ENCODE measurements around the gene SLC1A7. TPM values are rescaled to one million over a fixed set of nuclear protein-coding genes. Genes with fewer than 3 reads are reported as not detected.
A peak's percentile ranks its signal among the peaks of the same experiment; 100 is the strongest.

SLC1A7 gene
- total RNA-seq, 1 donor from 2014 or later = not detected

DNA sequence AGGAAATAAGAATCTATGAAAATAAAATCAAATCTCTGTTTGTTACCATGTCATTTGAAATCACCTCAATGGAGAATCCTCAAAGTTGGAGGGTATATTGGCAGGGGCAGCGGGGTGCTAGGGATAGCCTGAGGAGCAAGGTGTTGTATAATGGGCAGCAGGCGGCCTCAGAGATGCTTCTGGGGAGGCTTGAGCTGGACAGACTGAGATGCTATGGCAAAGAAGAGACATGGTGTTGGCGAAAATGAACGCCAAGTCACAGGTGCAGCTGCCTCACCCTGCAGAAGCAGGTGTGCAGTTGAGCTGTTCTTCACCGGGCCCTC is 3.1 kb upstream of the SLC1A7 start:
- Mint-ChIP-seq H3K27me3 (peaks cover 8% of the 10 kb centered on the region), H3K4me3 (peak overlapping the region; percentile 81)

DNA sequence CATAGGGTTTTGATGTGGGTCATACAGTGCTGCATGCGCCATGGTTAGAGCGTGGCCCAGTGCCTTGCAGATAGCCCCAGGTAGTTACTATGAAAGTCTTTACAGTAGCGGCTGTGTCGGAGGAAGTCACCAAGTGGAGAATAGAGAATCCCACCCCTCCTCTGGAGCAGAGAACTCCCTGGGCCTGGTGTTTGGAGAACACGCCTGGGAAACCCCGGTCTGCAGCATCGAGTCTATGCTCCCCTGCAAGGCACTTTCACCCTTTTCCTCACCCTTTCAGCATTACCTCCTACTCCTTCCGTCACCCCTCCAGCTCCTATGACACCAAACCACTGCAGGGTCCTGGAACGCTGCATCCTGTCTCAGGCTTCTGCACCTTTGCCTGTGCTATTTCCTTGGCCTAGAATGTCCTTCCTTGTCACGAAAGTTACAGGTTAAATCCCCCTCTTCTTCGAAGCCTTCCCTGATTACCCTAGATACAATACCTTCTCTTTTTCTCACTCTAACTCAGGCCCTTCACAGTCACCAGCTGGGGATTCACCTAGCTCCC is 2.7 kb upstream of the SLC1A7 start:
- H3K27me3 Mint-ChIP-seq = peaks cover 8% of the 10 kb centered on the region
- peaks cover 15% of the 10 kb centered on the region for H3K4me1 Mint-ChIP-seq (ENCODE audit: unreplicated experiment)
- TF ChIP-seq, protein P1, sequence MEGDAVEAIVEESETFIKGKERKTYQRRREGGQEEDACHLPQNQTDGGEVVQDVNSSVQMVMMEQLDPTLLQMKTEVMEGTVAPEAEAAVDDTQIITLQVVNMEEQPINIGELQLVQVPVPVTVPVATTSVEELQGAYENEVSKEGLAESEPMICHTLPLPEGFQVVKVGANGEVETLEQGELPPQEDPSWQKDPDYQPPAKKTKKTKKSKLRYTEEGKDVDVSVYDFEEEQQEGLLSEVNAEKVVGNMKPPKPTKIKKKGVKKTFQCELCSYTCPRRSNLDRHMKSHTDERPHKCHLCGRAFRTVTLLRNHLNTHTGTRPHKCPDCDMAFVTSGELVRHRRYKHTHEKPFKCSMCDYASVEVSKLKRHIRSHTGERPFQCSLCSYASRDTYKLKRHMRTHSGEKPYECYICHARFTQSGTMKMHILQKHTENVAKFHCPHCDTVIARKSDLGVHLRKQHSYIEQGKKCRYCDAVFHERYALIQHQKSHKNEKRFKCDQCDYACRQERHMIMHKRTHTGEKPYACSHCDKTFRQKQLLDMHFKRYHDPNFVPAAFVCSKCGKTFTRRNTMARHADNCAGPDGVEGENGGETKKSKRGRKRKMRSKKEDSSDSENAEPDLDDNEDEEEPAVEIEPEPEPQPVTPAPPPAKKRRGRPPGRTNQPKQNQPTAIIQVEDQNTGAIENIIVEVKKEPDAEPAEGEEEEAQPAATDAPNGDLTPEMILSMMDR (conservative IDR thresholded peaks at IDR 0.05) = no peak
- no peaks in the 10 kb centered on the region for H3K9me3 Mint-ChIP-seq
- no peak for DNase-seq (ENCODE audit: extremely low spot score, unreplicated experiment)
- no peaks in the 10 kb centered on the region for H3K36me3 Mint-ChIP-seq
- peak overlapping the region; percentile 98 for H3K27ac Mint-ChIP-seq
- peak overlapping the region; percentile 81 for H3K4me3 Mint-ChIP-seq

More for the DNA sequence above, 3.1 kb upstream of the SLC1A7 start:
- peaks cover 15% of the 10 kb centered on the region for H3K4me1 Mint-ChIP-seq (ENCODE audit: unreplicated experiment)
- no peaks in the 10 kb centered on the region for H3K36me3 Mint-ChIP-seq
- no peaks in the 10 kb centered on the region for H3K9me3 Mint-ChIP-seq
- H3K27ac Mint-ChIP-seq = peak overlapping the region; percentile 98
- TF ChIP-seq, protein P1 (conservative IDR thresholded peaks at IDR 0.05) = no peak
- DNase-seq (ENCODE audit: extremely low spot score, unreplicated experiment) = no peak

DNA sequence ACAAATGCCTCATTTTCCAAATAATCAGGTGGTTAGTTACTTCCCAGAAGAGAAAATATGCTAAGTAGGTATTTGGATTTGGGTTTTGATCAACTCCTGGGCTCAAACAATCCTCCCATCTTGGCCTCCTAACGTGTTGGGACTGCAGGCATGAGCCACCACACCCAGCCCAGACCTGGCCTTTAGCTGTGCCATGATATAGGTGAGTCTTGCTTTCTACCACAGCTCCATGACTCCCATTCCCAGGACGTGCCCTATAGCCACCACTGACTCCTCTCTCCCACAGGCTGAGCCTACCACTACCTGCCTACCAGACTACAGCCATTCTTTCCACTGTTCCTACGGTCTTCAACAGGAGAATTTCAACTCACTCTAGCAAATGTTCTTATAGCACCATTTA is 1.8 kb upstream of the SLC1A7 start:
- Mint-ChIP-seq H3K4me1 (ENCODE audit: unreplicated experiment) (peaks cover 15% of the 10 kb centered on the region), H3K4me3 (no peak overlapping the region), H3K9me3 (no peaks in the 10 kb centered on the region), H3K27ac (no peak overlapping the region), H3K36me3 (no peaks in the 10 kb centered on the region), H3K27me3 (peaks cover 8% of the 10 kb centered on the region)
- TF ChIP-seq, protein P1 (conservative IDR thresholded peaks at IDR 0.05) = no peak
- no peak for DNase-seq (ENCODE audit: extremely low spot score, unreplicated experiment)

DNA sequence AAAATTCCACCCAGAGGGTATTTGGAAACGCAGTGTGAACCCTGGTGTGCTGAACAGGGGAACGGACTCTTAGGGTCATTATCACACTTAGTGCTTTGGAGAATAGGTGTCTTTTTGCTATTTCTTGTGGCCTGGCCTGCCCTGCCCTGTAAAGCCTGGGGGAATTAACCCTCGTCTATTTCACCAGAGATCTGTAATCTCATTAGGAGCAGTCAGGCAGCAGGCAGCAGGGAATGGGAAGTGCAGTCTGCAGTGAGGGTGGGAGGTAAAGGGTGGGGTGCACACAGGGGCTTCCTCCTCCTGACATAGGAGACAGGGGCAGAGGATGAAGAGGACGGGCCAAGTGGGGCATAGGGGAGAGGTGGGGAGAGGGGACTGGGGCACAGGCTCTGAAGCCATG is 1.1 kb upstream of the SLC1A7 start:
- Mint-ChIP-seq H3K27me3 (peaks cover 8% of the 10 kb centered on the region), H3K4me1 (ENCODE audit: unreplicated experiment) (peaks cover 15% of the 10 kb centered on the region), H3K9me3 (no peaks in the 10 kb centered on the region), H3K27ac (no peak overlapping the region), H3K4me3 (no peak overlapping the region), H3K36me3 (no peaks in the 10 kb centered on the region)
- no peak for DNase-seq (ENCODE audit: extremely low spot score, unreplicated experiment)
- TF ChIP-seq, protein P1 (conservative IDR thresholded peaks at IDR 0.05) = no peak

DNA sequence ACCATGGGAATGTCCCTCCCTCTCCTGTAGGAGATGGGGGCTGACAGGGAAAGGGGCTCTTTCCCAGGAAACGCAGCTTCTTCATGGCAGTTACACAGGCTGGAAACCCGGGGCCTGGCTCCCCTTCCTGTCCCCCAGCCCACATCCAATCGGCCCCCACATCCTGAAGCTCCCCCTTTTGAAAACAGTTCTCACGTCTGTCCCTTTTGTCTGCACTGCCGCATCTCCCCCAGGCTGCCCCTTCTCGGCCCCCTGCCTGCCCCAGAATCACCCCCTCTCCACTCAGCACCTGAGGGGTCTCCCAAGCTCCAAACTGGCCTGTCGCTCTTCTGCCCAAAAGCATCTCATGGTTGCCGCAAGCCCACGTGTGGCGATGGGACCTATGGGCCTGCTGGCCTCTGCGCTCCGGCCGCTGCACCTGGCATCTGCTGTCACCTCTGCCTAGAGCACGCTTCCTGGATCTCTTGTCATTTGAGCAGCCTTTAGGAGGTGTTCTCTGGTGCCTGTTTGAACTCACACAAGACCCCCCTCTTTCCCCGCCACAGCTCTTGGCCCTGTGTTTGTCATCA is 867 bp downstream of the SLC1A7 start:
- no peak overlapping the region for H3K4me3 Mint-ChIP-seq
- no peaks in the 10 kb centered on the region for H3K36me3 Mint-ChIP-seq
- peaks cover 15% of the 10 kb centered on the region for H3K4me1 Mint-ChIP-seq (ENCODE audit: unreplicated experiment)
- peaks cover 9% of the 10 kb centered on the region for H3K9me3 Mint-ChIP-seq
- no peak overlapping the region for H3K27ac Mint-ChIP-seq
- TF ChIP-seq, protein P1 (conservative IDR thresholded peaks at IDR 0.05) = no peak
- DNase-seq (ENCODE audit: extremely low spot score, unreplicated experiment) = no peak
- H3K27me3 Mint-ChIP-seq = peaks cover 8% of the 10 kb centered on the region
